Uterus (tissue), 4 donors: ENCODE results near the gene LRFN3. TPM values are rescaled to one million over a fixed set of nuclear protein-coding genes. Genes with fewer than 3 reads are reported as not detected.

Source experiments
- DNase-seq, 2 donors: peaks; one replicate each; pipeline ENCODE4 v3.0.0-alpha.2; 2019 to 2020
- H3K27ac ChIP-seq, 2 donors: fragments of 200-600 bp; sonication (generic); 1 replicate in 1 of 2; 2 replicates in 1 of 2; pipeline ENCODE4 v1.5.1; 2016 to 2018
- H3K27me3 ChIP-seq, 2 donors: fragments of 200-600 bp; sonication (generic); one replicate each; pipeline ENCODE4 v1.5.1; 2018 to 2019; ENCODE audit warnings: control low read depth in 1 of 2
- H3K36me3 ChIP-seq, 2 donors: fragments of 200-600 bp; sonication (generic); one replicate each; pipeline ENCODE4 v1.5.1; 2019; ENCODE audit warnings: control low read depth in 1 of 2
- H3K4me1 ChIP-seq, 2 donors: fragments of 200-600 bp; sonication (generic); one replicate each; pipeline ENCODE4 v1.5.1; 2018 to 2019; ENCODE audit warnings: control low read depth in 1 of 2
- H3K4me3 ChIP-seq, 2 donors: fragments of 200-600 bp; sonication (generic); 1 replicate in 1 of 2; 2 replicates in 1 of 2; pipeline ENCODE4 v1.5.1; 2018 to 2019; ENCODE audit warnings: mild to moderate bottlenecking in 1 of 2
- H3K9me3 ChIP-seq, 2 donors: fragments of 200-600 bp; sonication (generic); one replicate each; pipeline ENCODE4 v1.5.1; 2019; ENCODE audit warnings: control low read depth in 1 of 2
- POLR2A ChIP-seq, 2 donors: fragments of 450-650 bp; IDR thresholded peaks; one replicate each; pipeline ENCODE4 v1.6.1; 2016; ENCODE audit warnings: antibody characterized with exemption in 2 of 2, mild to moderate bottlenecking in 1 of 2, moderate library complexity in 1 of 2
- intact Hi-C: fragments of 100-400 bp; cut with DNase I; formaldehyde crosslinking; loops from one replicate; pipeline ENCODE4 v1.15.1; 2023; ENCODE audit warnings: low total_unique reads
- total RNA-seq, 4 donors: library from RNA; depleted of rRNA in 3 of 4; stranded (reverse); fragments of >200 nt in 3 of 4; gene quantifications; one replicate each; pipeline versions ENCODE4 v1.1.0 to v1.2.4, GENCODE V29; 2014 to 2023
- TF ChIP-seq, protein P1 (sequence below), 4 experiments: fragments of 200-600 bp in 2 of 4; fragments of 450-650 bp in 2 of 4; sonication (generic) in 2 of 4; IDR thresholded peaks; one replicate each; pipeline ENCODE4 v1.5.1; 2016 to 2019; ENCODE audit warnings: antibody characterized with exemption in 4 of 4, mild to moderate bottlenecking in 2 of 4, moderate library complexity in 1 of 4
- donor health status: DM: yes; HTN: yes; CAD: no.

LRFN3 gene
- total RNA-seq, 4 donors from 2014 or later = 3.1 to 22.4 (median 9.6) TPM

DNA sequence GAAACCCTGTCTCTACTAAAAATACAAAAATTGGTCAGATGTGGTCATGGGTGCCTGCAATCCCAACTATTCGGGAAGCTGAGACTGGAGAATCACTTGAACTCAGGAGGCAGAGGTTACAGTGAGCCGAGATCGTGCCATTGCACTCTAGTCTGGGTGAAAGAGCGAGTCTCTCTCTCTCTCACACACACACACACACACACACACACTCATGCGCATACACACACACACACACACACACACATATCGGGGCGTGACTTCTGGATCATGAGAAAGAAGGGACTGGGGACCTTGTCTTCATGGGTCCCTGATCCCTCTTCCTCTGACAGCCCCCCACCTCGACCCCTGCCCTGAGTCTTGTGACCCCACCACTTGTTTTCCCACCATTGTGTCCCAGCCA is 47.0 kb downstream of the LRFN3 start:
- Histone ChIP-seq H3K4me1 (no peaks in the 10 kb centered on the region), H3K9me3 (no peaks in the 10 kb centered on the region), H3K27ac (no peak overlapping the region), H3K4me3 (no peak overlapping the region), H3K27me3 (no peaks in the 10 kb centered on the region), H3K36me3 (no peaks in the 10 kb centered on the region)
- no peak for DNase-seq
- intact Hi-C loops = no loop called here
- TF ChIP-seq POLR2A (IDR thresholded peaks at IDR 0.05) = no peak
- TF ChIP-seq, protein P1, sequence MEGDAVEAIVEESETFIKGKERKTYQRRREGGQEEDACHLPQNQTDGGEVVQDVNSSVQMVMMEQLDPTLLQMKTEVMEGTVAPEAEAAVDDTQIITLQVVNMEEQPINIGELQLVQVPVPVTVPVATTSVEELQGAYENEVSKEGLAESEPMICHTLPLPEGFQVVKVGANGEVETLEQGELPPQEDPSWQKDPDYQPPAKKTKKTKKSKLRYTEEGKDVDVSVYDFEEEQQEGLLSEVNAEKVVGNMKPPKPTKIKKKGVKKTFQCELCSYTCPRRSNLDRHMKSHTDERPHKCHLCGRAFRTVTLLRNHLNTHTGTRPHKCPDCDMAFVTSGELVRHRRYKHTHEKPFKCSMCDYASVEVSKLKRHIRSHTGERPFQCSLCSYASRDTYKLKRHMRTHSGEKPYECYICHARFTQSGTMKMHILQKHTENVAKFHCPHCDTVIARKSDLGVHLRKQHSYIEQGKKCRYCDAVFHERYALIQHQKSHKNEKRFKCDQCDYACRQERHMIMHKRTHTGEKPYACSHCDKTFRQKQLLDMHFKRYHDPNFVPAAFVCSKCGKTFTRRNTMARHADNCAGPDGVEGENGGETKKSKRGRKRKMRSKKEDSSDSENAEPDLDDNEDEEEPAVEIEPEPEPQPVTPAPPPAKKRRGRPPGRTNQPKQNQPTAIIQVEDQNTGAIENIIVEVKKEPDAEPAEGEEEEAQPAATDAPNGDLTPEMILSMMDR (IDR thresholded peaks at IDR 0.05) = no peak

DNA sequence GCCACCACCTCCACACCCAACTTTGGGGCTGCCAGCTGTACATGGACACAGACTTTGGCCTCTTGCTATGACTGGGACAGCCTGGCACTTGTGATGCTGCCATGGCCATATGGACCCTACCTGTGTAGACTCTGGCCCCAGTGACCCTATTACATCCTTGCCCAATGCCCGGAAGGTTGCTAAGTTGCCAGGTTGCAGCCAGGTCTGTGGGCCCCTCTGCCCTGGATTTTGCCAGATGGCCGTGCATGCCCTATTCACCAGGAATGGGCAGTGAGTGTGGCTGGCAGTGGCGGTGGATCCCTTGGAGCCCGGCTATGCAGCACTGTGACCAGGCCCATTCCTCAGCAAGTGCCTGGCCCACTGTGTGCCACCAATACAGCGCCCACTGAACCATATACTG is 49.9 kb downstream of the LRFN3 start:
- no peak for TF ChIP-seq POLR2A (IDR thresholded peaks at IDR 0.05)
- TF ChIP-seq, protein P1 (IDR thresholded peaks at IDR 0.05) = no peak
- Histone ChIP-seq H3K4me1 (no peaks in the 10 kb centered on the region), H3K27me3 (no peaks in the 10 kb centered on the region), H3K27ac (no peak overlapping the region), H3K9me3 (no peaks in the 10 kb centered on the region), H3K36me3 (no peaks in the 10 kb centered on the region), H3K4me3 (no peak overlapping the region)
- no peak for DNase-seq
- intact Hi-C loops = no loop called here

DNA sequence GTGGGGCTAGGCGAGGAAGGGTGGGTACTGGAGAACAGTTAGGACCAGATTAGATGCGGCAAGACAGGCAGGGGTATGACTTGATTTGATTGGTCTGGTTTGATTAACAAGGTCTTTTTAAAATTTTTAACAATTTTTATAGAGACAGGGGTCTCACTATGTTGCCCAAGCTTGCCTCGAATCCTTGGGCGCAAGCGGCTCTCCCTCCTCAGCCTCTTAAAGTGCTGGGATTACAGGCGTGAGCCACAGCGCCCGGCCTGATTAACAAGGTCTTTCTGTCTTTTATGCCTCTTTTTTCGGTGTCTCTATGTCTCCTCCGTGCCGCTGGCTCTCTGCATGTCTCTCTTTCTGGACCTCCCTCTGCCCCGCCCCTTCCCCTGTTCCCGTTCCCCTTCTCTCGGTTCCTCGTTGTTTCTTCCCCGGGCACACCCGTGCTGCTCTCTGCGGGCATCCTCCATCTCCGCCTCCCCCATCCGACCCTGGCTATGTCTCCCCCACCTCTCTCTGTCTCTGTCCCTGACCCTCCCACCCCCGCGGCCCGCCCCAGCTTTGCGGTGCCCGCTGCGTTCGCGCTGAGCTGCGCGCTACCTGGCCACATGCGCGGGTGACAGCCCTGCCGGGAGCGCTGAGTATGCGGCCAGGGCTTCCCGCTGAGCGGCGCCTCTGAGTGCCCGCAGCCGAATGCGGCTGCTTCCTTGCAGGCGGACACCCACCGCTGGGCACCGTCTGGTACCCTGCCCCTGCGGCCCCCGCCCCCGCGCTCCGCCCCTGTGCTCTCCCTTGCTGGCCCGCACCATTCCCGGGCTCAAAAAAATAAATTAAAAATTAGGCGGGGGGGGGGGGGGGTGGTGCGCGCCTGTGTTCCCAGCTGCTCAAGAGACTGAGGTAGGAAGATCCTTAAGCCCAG is 50.7 kb downstream of the LRFN3 start:
- Histone ChIP-seq H3K4me1 (no peaks in the 10 kb centered on the region), H3K27ac (no peak overlapping the region), H3K4me3 (no peak overlapping the region), H3K27me3 (no peaks in the 10 kb centered on the region), H3K36me3 (no peaks in the 10 kb centered on the region), H3K9me3 (no peaks in the 10 kb centered on the region)
- DNase-seq = no peak
- intact Hi-C loops = no loop called here
- no peak for TF ChIP-seq POLR2A (IDR thresholded peaks at IDR 0.05)
- TF ChIP-seq, protein P1 (IDR thresholded peaks at IDR 0.05) = no peak

DNA sequence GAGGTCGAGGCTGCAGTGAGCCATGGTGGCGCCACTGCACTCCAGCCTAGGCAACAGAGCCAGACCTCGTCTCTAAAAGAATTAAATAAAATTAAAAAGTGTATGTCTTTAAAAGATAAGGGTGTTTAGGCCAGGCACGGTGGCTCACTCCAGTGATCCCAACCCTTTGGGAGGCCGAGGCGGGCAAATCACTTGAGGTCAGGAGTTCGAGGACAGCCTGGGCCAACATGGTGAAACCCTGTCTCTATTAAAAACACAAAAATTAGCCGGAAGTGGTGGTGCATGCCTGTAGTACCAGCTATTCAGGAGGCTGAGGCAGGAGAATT is 51.4 kb downstream of the LRFN3 start:
- no peak for DNase-seq
- no peaks in the 10 kb centered on the region for H3K36me3 ChIP-seq
- no peaks in the 10 kb centered on the region for H3K4me1 ChIP-seq
- intact Hi-C loops = no loop called here
- no peak overlapping the region for H3K27ac ChIP-seq
- TF ChIP-seq, protein P1 (IDR thresholded peaks at IDR 0.05) = no peak
- no peak for TF ChIP-seq POLR2A (IDR thresholded peaks at IDR 0.05)
- H3K4me3 ChIP-seq = no peak overlapping the region
- no peaks in the 10 kb centered on the region for H3K9me3 ChIP-seq
- no peaks in the 10 kb centered on the region for H3K27me3 ChIP-seq

DNA sequence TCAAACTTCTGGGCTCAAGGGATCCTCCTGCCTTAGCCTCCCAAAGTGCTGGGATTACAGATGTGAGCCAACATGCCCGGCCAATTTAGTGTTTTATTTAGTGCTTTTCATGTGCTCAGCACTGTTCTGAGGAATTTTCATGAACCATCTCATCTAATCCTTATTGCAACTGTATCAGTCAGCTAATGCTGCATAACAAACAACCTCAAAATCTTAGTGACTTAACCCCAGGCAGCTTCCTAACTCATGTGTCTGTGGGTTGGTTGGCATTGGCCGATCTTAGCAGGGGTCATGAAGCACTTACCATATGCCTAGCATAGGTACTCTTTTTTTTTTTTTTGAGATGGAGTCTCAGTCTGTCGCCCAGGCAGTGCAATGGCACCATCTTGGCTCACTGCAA is 52.6 kb downstream of the LRFN3 start:
- Histone ChIP-seq H3K4me1 (no peaks in the 10 kb centered on the region), H3K9me3 (no peaks in the 10 kb centered on the region), H3K27ac (no peak overlapping the region), H3K27me3 (no peaks in the 10 kb centered on the region), H3K36me3 (no peaks in the 10 kb centered on the region), H3K4me3 (no peak overlapping the region)
- intact Hi-C loops = no loop called here
- DNase-seq = no peak
- TF ChIP-seq, protein P1 (IDR thresholded peaks at IDR 0.05) = no peak
